ENCODE measurements around the gene GPR173. TPM values are rescaled to one million over a fixed set of nuclear protein-coding genes. Genes with fewer than 3 reads are reported as not detected.
A peak's percentile ranks its signal among the peaks of the same experiment; 100 is the strongest.

GPR173 gene
- 4.8 and 12.6 TPM in 2 replicates for total RNA-seq
- polyA plus RNA-seq: 3.6 and 3.8 TPM in 2 replicates

DNA sequence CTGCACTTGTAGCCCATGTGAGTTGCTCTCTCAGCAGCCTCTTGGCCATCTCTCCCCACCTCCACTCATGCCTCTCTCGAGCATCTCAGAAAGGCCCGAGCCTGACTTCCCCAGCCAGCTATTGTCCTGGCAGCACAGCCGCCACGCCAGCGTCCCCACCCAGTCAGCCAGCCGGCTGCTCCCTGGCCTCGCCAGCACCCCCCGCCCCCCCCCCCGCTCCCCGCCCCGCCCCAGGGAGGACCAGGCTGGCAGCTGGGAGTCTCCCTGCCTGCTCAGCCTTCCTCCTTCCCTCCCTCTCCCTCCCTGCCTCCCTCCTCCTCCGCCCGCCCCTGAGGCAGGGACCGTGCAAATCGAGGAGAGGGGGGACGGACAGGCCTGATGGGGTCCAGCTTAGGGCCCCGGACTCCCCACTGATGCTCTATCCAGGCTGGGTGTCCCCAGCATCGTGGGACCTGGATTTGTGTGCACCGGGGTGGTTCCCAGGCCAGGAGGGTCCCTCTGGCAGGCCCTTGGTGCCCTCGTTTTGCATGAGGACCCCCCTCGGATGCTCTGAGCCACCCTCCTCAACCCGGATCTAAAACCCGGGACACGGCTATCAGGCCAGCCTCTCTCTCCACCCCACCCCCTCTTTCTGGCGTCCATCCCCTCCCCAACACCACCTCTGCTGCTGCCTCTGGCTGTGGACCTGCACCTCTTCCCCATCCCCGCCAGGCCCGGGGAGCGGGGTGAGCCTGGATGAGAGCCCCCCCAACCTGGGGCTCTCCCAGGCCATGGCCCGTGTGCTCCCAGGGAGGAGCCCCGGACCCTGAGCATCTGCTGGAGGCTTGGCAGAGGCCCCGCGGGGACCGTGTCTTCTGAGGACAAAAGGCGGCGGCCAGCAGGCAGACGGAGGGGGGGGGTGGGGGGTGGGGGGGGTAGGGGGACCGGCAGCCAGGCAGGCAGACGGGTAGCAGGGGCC lies at the start of gene GPR173:
GPR173 (plus strand) TSS at position 621 of the 958 bp plus-strand sequence. CDS start 27,833 bp downstream, outside the sequence.
- Histone ChIP-seq H3K27ac (no peak within 1 kb of the TSS), H3K27me3 (no peaks in the 10 kb centered on the region), H3K36me3 (no peaks in the 10 kb centered on the region), H3K9me3 (ENCODE audit: low read depth) (no peaks in the 10 kb centered on the region), H3K4me3 (peak within 1 kb of the TSS; percentile 45), H3K4me1 (ENCODE audit: low read depth) (no peaks in the 10 kb centered on the region)
- DNase-seq (ENCODE audit: low read depth in 1 of 2, low spot score in 1 of 2): peak; percentile 50 to 79
- no peak for TF ChIP-seq CTCF (IDR thresholded peaks at IDR 0.05; ENCODE audit: low read depth, low read length)

DNA sequence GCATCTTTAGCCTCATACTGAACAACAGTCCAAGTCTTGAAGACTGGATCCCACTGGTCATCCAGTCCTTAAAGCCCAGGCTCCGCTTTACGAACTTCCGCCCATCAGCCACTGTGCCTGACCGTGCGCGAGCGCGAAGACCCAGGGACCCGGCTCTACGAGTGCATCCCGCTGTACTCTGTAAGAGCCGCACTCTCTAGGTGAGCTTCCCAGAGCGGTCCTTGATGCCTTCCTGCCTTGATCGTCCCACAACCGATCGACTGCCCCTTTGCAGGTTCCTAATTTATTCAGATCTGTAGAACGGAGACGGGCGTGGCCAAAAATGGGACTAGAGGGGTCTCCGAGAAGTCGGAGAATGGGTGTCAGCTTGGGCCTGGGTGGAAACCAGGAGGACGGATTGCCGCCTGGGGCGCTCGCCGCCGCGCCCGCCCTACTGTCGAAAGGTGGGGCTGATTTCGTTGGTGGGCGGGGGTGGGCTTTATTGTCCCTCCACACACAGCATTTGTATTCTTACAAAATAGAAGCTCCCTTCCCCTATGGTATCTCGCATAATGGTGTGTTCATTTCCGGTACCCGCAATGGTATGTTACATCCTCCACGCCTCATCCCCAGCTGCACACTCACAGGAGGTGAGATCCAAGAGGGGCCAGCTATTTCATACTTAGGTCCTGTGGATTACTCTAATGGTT lies 48.0 kb upstream of the GPR173 start:
- no peaks in the 10 kb centered on the region for H3K27me3 ChIP-seq
- no peak overlapping the region for H3K4me3 ChIP-seq
- no peak overlapping the region for H3K27ac ChIP-seq
- peak; percentile 13 for TF ChIP-seq CTCF (IDR thresholded peaks at IDR 0.05; ENCODE audit: low read depth, low read length)
- H3K4me1 ChIP-seq (ENCODE audit: low read depth): peaks cover 13% of the 10 kb centered on the region
- no peaks in the 10 kb centered on the region for H3K36me3 ChIP-seq
- peak in 1 of 2 donors; percentile 51 for DNase-seq (ENCODE audit: low read depth in 1 of 2, low spot score in 1 of 2)
- no peaks in the 10 kb centered on the region for H3K9me3 ChIP-seq (ENCODE audit: low read depth)

GRCh38 chrX:53001958-53002357 lies 46.6 kb upstream of the GPR173 start:
- peaks cover 13% of the 10 kb centered on the region for H3K4me1 ChIP-seq (ENCODE audit: low read depth)
- no peaks in the 10 kb centered on the region for H3K9me3 ChIP-seq (ENCODE audit: low read depth)
- no peak for DNase-seq (ENCODE audit: low read depth in 1 of 2, low spot score in 1 of 2)
- no peaks in the 10 kb centered on the region for H3K36me3 ChIP-seq
- H3K27ac ChIP-seq: no peak overlapping the region
- H3K27me3 ChIP-seq: no peaks in the 10 kb centered on the region
- H3K4me3 ChIP-seq: no peak overlapping the region
- TF ChIP-seq CTCF (IDR thresholded peaks at IDR 0.05; ENCODE audit: low read depth, low read length): no peak

GRCh38 chrX:53003111-53003510 lies 45.5 kb upstream of the GPR173 start:
- Histone ChIP-seq H3K36me3 (no peaks in the 10 kb centered on the region), H3K9me3 (ENCODE audit: low read depth) (no peaks in the 10 kb centered on the region), H3K27ac (no peak overlapping the region), H3K27me3 (no peaks in the 10 kb centered on the region), H3K4me3 (no peak overlapping the region), H3K4me1 (ENCODE audit: low read depth) (peaks cover 13% of the 10 kb centered on the region)
- TF ChIP-seq CTCF (IDR thresholded peaks at IDR 0.05; ENCODE audit: low read depth, low read length): no peak
- peak in 1 of 2 donors; percentile 17 for DNase-seq (ENCODE audit: low read depth in 1 of 2, low spot score in 1 of 2)

GRCh38 chrX:53004038-53004437 lies 44.6 kb upstream of the GPR173 start:
- DNase-seq (ENCODE audit: low read depth in 1 of 2, low spot score in 1 of 2): peak in 1 of 2 donors; percentile 20
- no peak for TF ChIP-seq CTCF (IDR thresholded peaks at IDR 0.05; ENCODE audit: low read depth, low read length)
- Histone ChIP-seq H3K36me3 (no peaks in the 10 kb centered on the region), H3K4me3 (no peak overlapping the region), H3K27ac (peak overlapping the region; percentile 75), H3K4me1 (ENCODE audit: low read depth) (peaks cover 13% of the 10 kb centered on the region), H3K9me3 (ENCODE audit: low read depth) (no peaks in the 10 kb centered on the region), H3K27me3 (no peaks in the 10 kb centered on the region)
